Right lobe of liver (tissue), 4 donors: ENCODE measurements around the gene NRIP1.

Source experiments
- POLR2A ChIP-seq: fragments of 450-650 bp; IDR thresholded peaks from one replicate; pipeline ENCODE4 v1.6.1; 2017; ENCODE audit warnings: antibody characterized with exemption, mild to moderate bottlenecking
- TF ChIP-seq, protein P1 (sequence below), 4 donors: fragments of 200-600 bp in 3 of 4; fragments of 450-650 bp in 1 of 4; IDR thresholded peaks; one replicate each; pipeline versions ENCODE4 v1.5.1 to v1.8.0; 2016 to 2022; ENCODE audit warnings: antibody characterized with exemption in 4 of 4, mild to moderate bottlenecking in 2 of 4
- donor health status: DM: no; HTN: no; CAD: no.
- donor health status: DM: no; HTN: no; CAD: no.
- donor health status: DM: no; HTN: yes; CAD: no.

DNA sequence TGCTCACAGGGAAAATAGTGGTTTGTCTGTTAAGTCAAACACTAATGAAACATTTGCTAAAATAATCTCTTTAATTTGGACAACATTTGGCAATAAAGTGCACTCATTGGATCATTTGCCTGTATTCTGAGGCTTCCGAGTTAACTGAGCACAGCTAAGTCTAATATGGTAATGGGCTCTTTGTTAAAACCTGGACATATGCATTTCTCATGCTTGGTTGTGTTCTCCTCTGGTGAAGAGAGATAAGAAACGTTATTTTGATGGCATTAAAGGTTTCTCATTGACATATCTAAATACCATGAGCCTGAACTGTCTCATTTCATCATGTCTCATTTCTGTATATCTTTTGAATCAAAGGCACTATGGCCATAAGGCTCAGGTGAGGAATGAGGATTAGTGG lies 13.4 kb upstream of the NRIP1 start:
- TF ChIP-seq, protein P1, sequence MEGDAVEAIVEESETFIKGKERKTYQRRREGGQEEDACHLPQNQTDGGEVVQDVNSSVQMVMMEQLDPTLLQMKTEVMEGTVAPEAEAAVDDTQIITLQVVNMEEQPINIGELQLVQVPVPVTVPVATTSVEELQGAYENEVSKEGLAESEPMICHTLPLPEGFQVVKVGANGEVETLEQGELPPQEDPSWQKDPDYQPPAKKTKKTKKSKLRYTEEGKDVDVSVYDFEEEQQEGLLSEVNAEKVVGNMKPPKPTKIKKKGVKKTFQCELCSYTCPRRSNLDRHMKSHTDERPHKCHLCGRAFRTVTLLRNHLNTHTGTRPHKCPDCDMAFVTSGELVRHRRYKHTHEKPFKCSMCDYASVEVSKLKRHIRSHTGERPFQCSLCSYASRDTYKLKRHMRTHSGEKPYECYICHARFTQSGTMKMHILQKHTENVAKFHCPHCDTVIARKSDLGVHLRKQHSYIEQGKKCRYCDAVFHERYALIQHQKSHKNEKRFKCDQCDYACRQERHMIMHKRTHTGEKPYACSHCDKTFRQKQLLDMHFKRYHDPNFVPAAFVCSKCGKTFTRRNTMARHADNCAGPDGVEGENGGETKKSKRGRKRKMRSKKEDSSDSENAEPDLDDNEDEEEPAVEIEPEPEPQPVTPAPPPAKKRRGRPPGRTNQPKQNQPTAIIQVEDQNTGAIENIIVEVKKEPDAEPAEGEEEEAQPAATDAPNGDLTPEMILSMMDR (IDR thresholded peaks at IDR 0.05), result no peak
- TF ChIP-seq POLR2A, result no peak
